ENCODE data around the gene DSCAML1. TPM values are rescaled to one million over a fixed set of nuclear protein-coding genes. Genes with fewer than 3 reads are reported as not detected.

DSCAML1 gene
- total and polyA plus RNA-seq, 10 of the 15 experiments (the other 5 are each of a cell fraction or from before 2014, with no cell fraction given): 0.03 to 0.18 (median 0.06) TPM; not detected in 1

- ChIA-PET POLR2A (no interaction called here), RAD21 (ENCODE audit: unreplicated experiment) (no interaction called here), CTCF (interaction anchor here (0.7 kb wide), 1 partner anchor 34 kb away, joined by 3 read pairs; no protein-coding TSS in a partner anchor), SMC1A (ENCODE audit: uncharacterized antibody, unreplicated experiment) (interaction anchor here (1.0 kb wide), 1 partner anchor 18 kb away, joined by 4 read pairs; no protein-coding TSS in a partner anchor)
- no peaks in the 10 kb centered on the region; the same call in 2 of the 3 replicates for H3K9me3 ChIP-seq (replicated peaks; ENCODE audit: control insufficient read depth, insufficient read depth, low read length)
- no peak overlapping the region for H3K4me3 ChIP-seq
- ATAC-seq (peak; percentile 70), FAIRE-seq (no peak), DNase-seq (ENCODE audit: low read depth, low spot score) (no peak)
- no peaks in the 10 kb centered on the region for H3K79me2 ChIP-seq (ENCODE audit: control insufficient read depth, insufficient read depth, low read length)
- H3K4me1 ChIP-seq (ENCODE audit: control insufficient read depth, insufficient read depth, low read length): no peaks in the 10 kb centered on the region
- H3K9ac ChIP-seq (ENCODE audit: control insufficient read depth, insufficient read depth, low read length): no peak overlapping the region
- in situ Hi-C loops (cut with MboI): no loop called here
- H3K36me3 ChIP-seq (ENCODE audit: control insufficient read depth in 2 of 2, insufficient read depth in 2 of 2, low read length in 1 of 2): no peaks in the 10 kb centered on the region
- peaks cover 1 to 7% of the 10 kb centered on the region in 2 experiments for H3K27me3 ChIP-seq (replicated peaks in 1 of 2; ENCODE audit: control insufficient read depth in 2 of 2, insufficient read depth in 2 of 2, low read length in 1 of 2)
- H4K20me1 ChIP-seq (ENCODE audit: control insufficient read depth, insufficient read depth): no peaks in the 10 kb centered on the region
- 54% methylated on average over 6 of the region's 6 CpGs for WGBS (ENCODE audit: insufficient coverage, insufficient replicate concordance, low lambda C conversion rate, missing lambda C conversion rate)
- H3K27ac ChIP-seq (ENCODE audit: control insufficient read depth, insufficient read depth): no peak overlapping the region
- H2AFZ ChIP-seq (ENCODE audit: control insufficient read depth, low read depth, low read length): no peak overlapping the region
- no TSS peak for BruUV-seq (replicated peaks)
- H3K4me2 ChIP-seq (ENCODE audit: control insufficient read depth, insufficient read depth): no peak overlapping the region
- intact Hi-C loops (cut with micrococcal nuclease; ENCODE audit: unreplicated experiment): no loop called here
- TF ChIP-seq RCOR1 (conservative IDR thresholded peaks at IDR 0.05; ENCODE audit: low read depth, low read length) (no peak), TCF7 (IDR thresholded peaks at IDR 0.05; ENCODE audit: borderline replicate concordance) (no peak), ZBED1 (IDR thresholded peaks at IDR 0.05; ENCODE audit: borderline replicate concordance) (no peak), FOXK2 (IDR thresholded peaks at IDR 0.05) (no peak), NR2F1 (conservative IDR thresholded peaks at IDR 0.05) (0 out of 2 replicates have a peak, but pooled peaks have one; percentile 5), SP1 (IDR thresholded peaks at IDR 0.05; ENCODE audit: low read depth, low read length) (no peak), DPF2 (IDR thresholded peaks at IDR 0.05) (peak; percentile 59; the same call in 1 of the 2 replicates), CBX3 (IDR thresholded peaks at IDR 0.05; ENCODE audit: borderline replicate concordance, low read depth) (no peak), EP300 (IDR thresholded peaks at IDR 0.05; ENCODE audit: borderline replicate concordance in 1 of 2, control insufficient read depth in 1 of 2, low read depth in 2 of 2, low read length in 2 of 2) (peak; percentile 22 to 39; a peak in 1 of 4 replicates), NR2C2 (IDR thresholded peaks at IDR 0.05; ENCODE audit: borderline replicate concordance, control insufficient read depth, insufficient read length, low read depth) (no peak), PAX5 (IDR thresholded peaks at IDR 0.05; ENCODE audit: borderline replicate concordance, low read depth, low read length) (no peak), BCL11A (IDR thresholded peaks at IDR 0.05; ENCODE audit: low read depth, low read length) (no peak), STAT1 (conservative IDR thresholded peaks at IDR 0.05) (no peak), SMC3 (IDR thresholded peaks at IDR 0.05; ENCODE audit: borderline replicate concordance, low read length) (no peak), RELB (IDR thresholded peaks at IDR 0.05; ENCODE audit: low read depth) (peak; percentile 69), BMI1 (IDR thresholded peaks at IDR 0.05; ENCODE audit: borderline replicate concordance) (no peak), IKZF2 (IDR thresholded peaks at IDR 0.05) (peak; percentile 9 to 11; a peak in 2 of 4 replicates), TCF3 (IDR thresholded peaks at IDR 0.05; ENCODE audit: borderline replicate concordance, insufficient read depth, low read depth, low read length) (no peak), RELA (IDR thresholded peaks at IDR 0.05; ENCODE audit: borderline replicate concordance, partially characterized antibody) (no peak), POLR2AphosphoS5 (IDR thresholded peaks at IDR 0.05; ENCODE audit: low read length) (no peak), NKRF (conservative IDR thresholded peaks at IDR 0.05) (no peak), TCF12 (IDR thresholded peaks at IDR 0.05; ENCODE audit: low read depth, low read length) (peak; percentile 77; the same call in 1 of the 2 replicates), BHLHE40 (IDR thresholded peaks at IDR 0.05; ENCODE audit: borderline replicate concordance in 1 of 2, low read depth in 2 of 2, low read length in 1 of 2) (peak in 1 of 2 experiments; percentile 34; a peak in 2 of 4 replicates), MTA2 (IDR thresholded peaks at IDR 0.05; ENCODE audit: low read depth) (0 out of 2 replicates have a peak, but pooled peaks have one; percentile 28)
Observed at GRCh38 chr11:117713538-117713991, 83.5 kb downstream of the DSCAML1 start.

Measured in GM12878 (cell line).